Measurements from ENCODE around the gene MAPKAP1. TPM values are rescaled to one million over a fixed set of nuclear protein-coding genes. Genes with fewer than 3 reads are reported as not detected.

MAPKAP1 gene
- total RNA-seq, 4 donors from 2014 or later: 57.6 to 70.2 (median 68.7) TPM

DNA sequence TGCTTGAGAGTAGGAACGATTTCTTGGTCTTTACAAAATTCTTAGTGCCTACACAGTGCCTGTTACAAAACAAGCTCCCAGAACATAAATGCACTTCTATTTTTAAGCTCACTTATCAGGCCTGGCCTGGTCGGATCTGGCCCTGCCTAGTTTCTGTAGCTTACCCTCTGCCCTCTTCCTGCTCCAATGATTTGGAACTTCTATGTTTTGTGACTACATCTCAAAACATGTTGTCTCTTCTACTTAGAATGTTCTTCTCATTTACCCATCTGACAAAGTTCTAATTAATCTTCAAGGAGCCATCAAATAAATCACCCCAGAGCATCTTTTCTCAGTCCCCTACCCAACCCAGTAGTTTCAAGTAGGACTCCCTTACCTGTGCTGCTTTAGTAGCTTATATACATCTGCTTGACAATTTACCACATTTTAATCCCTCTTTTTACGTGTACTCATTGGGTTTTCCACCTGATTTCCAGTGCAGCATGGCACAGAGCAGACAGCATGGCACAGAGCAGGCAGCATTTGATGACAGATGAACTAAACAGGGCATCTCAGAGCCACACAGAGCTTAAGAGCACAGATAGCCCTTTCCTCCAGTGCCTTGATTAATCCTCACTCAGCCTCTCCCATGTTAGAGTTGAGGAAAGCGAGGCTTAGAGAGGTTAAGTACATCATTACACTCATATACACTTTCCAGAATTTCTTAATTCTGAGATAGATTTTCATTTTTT lies 171.9 kb downstream of the MAPKAP1 start:
- TF ChIP-seq POLR2AphosphoS5 (IDR thresholded peaks at IDR 0.05): no peak
- no peak for TF ChIP-seq POLR2A (IDR thresholded peaks at IDR 0.05)
- TF ChIP-seq EP300 (IDR thresholded peaks at IDR 0.05): no peak
- TF ChIP-seq, protein P1, sequence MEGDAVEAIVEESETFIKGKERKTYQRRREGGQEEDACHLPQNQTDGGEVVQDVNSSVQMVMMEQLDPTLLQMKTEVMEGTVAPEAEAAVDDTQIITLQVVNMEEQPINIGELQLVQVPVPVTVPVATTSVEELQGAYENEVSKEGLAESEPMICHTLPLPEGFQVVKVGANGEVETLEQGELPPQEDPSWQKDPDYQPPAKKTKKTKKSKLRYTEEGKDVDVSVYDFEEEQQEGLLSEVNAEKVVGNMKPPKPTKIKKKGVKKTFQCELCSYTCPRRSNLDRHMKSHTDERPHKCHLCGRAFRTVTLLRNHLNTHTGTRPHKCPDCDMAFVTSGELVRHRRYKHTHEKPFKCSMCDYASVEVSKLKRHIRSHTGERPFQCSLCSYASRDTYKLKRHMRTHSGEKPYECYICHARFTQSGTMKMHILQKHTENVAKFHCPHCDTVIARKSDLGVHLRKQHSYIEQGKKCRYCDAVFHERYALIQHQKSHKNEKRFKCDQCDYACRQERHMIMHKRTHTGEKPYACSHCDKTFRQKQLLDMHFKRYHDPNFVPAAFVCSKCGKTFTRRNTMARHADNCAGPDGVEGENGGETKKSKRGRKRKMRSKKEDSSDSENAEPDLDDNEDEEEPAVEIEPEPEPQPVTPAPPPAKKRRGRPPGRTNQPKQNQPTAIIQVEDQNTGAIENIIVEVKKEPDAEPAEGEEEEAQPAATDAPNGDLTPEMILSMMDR (IDR thresholded peaks at IDR 0.05): no peak
- H3K4me3 ChIP-seq: no peak overlapping the region
- H3K27ac ChIP-seq: no peak overlapping the region
- DNase-seq (ENCODE audit: low spot score in 2 of 2): no peak
- H3K4me1 ChIP-seq: peaks cover 25% of the 10 kb centered on the region
- H3K9me3 ChIP-seq: no peaks in the 10 kb centered on the region
- 60% methylated on average over 4 of the region's 4 CpGs for whole genome bisulfite sequencing
- H3K27me3 ChIP-seq: no peaks in the 10 kb centered on the region
- no peaks in the 10 kb centered on the region for H3K36me3 ChIP-seq

DNA sequence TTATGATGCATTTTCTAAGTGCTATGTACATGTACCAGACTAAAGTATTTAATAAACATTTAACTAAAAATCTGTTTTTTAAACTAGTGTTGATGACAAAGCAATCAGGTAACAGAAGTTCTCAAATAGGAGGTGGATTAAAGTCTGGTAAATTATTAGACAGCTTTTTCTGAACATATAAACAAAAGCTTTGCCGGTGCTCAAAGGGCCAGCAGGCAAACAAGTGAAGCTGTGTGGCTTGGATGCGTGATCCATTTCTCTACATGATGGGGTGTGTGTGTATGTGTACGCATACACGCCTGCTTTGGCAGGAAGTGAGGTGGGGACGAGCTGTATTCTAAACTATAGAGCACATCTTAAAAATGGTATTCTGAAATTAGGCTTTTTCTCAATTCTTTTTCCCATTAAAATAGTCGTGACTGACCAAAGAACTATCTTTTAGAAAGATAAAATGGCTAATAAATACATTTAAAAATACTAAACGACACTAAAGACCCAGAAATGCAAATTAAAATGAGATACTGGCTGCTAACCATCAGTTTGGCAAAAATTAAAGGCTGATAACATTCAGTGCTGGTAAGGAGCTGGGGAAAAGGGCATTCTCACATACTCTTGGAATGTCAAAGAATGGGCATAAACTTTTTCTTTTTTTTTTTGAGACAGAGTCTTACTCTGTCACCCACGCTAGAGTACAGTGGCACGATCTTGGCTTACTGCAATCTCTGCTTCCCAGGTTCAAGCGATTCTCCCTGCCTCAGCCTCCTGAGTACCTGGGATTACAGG lies 174.0 kb downstream of the MAPKAP1 start:
- WGBS: 94% methylated on average over 10 of the region's 10 CpGs
- Histone ChIP-seq H3K27me3 (no peaks in the 10 kb centered on the region), H3K9me3 (no peaks in the 10 kb centered on the region), H3K36me3 (no peaks in the 10 kb centered on the region), H3K4me1 (peaks cover 17% of the 10 kb centered on the region), H3K4me3 (no peak overlapping the region), H3K27ac (no peak overlapping the region)
- DNase-seq (ENCODE audit: low spot score in 2 of 2): no peak
- TF ChIP-seq POLR2A (IDR thresholded peaks at IDR 0.05): no peak

DNA sequence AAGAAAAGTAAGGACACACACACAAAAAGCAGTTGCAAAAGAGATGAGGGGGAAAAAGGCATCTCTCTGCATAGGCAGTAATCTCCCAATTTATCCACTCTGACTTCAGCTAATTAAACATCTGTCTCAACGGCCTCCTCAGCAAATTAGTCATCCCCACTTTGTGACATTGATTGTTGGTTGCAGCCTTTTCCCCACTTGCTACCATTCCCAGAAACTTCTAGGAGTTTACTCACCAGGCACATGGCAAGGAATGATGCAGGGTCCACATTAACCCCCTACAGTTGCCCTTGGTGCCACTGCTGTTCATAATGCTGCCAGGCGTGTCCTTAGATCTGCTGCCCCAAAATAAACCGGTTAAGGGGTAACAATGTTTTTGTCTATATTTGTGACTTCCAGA lies 174.6 kb downstream of the MAPKAP1 start:
- H3K4me1 ChIP-seq: peaks cover 11% of the 10 kb centered on the region
- no peaks in the 10 kb centered on the region for H3K9me3 ChIP-seq
- H3K27me3 ChIP-seq: no peaks in the 10 kb centered on the region
- H3K36me3 ChIP-seq: no peaks in the 10 kb centered on the region
- H3K4me3 ChIP-seq: no peak overlapping the region
- H3K27ac ChIP-seq: no peak overlapping the region
- DNase-seq (ENCODE audit: low spot score in 2 of 2): no peak
- 91% methylated on average over 3 of the region's 3 CpGs for WGBS
- TF ChIP-seq, protein P1 (IDR thresholded peaks at IDR 0.05): no peak
- no peak for TF ChIP-seq POLR2AphosphoS5 (IDR thresholded peaks at IDR 0.05)
- no peak for TF ChIP-seq POLR2A (IDR thresholded peaks at IDR 0.05)
- no peak for TF ChIP-seq EP300 (IDR thresholded peaks at IDR 0.05)

DNA sequence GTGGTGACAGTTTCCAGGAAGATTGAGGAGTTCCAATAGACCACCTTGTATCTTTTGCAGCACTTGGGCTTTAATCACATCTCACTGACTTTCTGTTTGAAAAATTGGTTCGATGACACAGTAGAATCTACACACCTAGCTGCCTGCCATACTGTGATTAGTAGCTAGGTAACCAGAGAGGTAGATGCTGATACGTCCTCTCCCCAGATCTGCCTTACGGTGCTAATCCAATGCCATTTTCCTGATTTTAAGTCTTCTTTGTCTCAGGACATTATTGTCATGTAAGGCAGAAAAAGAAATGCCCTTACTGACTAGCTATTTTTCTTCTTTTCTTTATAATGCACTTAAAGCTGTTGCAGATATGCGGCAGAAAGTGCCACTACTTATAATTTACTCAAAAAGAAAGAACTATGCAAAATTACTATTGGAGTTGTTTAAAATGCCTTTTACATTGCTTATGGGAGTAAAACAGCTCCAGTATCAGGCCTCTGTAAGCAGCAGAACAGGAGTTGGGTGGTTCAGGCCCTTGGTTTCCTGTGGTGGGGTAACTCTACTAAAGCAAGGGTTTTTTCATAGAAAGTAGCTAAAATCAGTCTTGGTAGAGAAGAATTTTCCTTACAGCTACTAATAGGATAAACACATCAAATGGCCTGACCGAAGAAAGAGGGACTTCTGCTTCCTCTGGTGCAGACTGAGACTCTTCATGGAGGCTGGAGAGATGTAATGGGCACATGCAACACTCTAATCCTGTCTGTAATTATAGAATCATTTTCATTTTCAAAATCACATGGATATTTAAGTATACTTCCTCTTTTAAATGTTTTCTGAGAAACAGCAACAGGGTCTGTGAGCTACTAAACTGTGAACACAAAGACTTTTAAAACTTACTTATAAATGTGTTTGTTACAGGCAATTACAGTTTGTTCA lies 177.2 kb downstream of the MAPKAP1 start:
- no peak for TF ChIP-seq POLR2AphosphoS5 (IDR thresholded peaks at IDR 0.05)
- no peak for TF ChIP-seq POLR2A (IDR thresholded peaks at IDR 0.05)
- TF ChIP-seq EP300 (IDR thresholded peaks at IDR 0.05): no peak
- TF ChIP-seq, protein P1 (IDR thresholded peaks at IDR 0.05): no peak
- Histone ChIP-seq H3K4me3 (no peak overlapping the region), H3K27me3 (no peaks in the 10 kb centered on the region), H3K9me3 (no peaks in the 10 kb centered on the region), H3K4me1 (peaks cover 3% of the 10 kb centered on the region), H3K27ac (no peak overlapping the region), H3K36me3 (no peaks in the 10 kb centered on the region)
- DNase-seq (ENCODE audit: low spot score in 2 of 2): no peak
- 92% methylated on average over 5 of the region's 5 CpGs for WGBS

DNA sequence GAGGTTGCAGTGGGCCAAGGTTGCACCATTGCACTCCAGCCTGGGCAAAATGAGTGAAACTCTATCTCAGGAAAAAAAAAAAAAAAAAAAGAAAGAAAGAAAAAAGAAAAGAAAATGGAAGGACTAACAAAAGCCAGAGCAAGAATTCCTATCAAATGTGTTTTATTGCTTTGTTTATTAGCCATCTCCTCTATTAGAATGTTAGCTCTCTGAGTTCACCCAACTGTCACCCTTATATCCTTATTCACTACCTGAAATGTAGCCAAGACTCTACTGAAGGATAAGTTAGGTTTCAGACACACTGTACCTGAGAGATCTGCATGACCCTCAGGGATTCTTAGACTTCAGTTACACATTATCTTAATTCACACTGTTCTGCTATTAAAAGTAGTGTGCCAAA lies 177.9 kb downstream of the MAPKAP1 start:
- Histone ChIP-seq H3K36me3 (no peaks in the 10 kb centered on the region), H3K4me3 (no peak overlapping the region), H3K27me3 (no peaks in the 10 kb centered on the region), H3K9me3 (no peaks in the 10 kb centered on the region), H3K4me1 (peaks cover 3% of the 10 kb centered on the region), H3K27ac (no peak overlapping the region)
- TF ChIP-seq POLR2A (IDR thresholded peaks at IDR 0.05): no peak
- no peak for TF ChIP-seq POLR2AphosphoS5 (IDR thresholded peaks at IDR 0.05)
- TF ChIP-seq, protein P1 (IDR thresholded peaks at IDR 0.05): no peak
- no peak for TF ChIP-seq EP300 (IDR thresholded peaks at IDR 0.05)
- DNase-seq (ENCODE audit: low spot score in 2 of 2): no peak

Measured in suprapubic skin (tissue), 4 donors.